Adrenal gland (tissue), 19 donors: ENCODE measurements around the gene PCDHB12. TPM values are rescaled to one million over a fixed set of nuclear protein-coding genes. Genes with fewer than 3 reads are reported as not detected.
"Not testable (repeated sequence)": the region's sequence is repeated elsewhere in the genome, so short reads cannot be mapped to it uniquely, and the experiment has no call there.

Experiments used
- DNase-seq, 7 donors: peaks; one replicate each; pipeline ENCODE4 v3.0.0-alpha.2; 2019 to 2020
- H3K27ac ChIP-seq, 5 donors: fragments of 200-600 bp; sonication (generic) in 4 of 5; 1 replicate in 3 of 5; 2 replicates in 2 of 5; pipeline versions ENCODE4 v1.5.1 to v1.8.0; 2016 to 2020; ENCODE audit warnings: mild to moderate bottlenecking in 1 of 5
- H3K27me3 ChIP-seq: fragments of 200-600 bp; 2 replicates; pipeline ENCODE4 v1.8.0; 2021
- H3K36me3 ChIP-seq, 2 donors: fragments of 200-600 bp; replicated peaks in 1 of 2; 1 replicate in 1 of 2; 2 replicates in 1 of 2; pipeline versions ENCODE4 v1.5.1 to v1.8.0; 2018 to 2022
- H3K4me1 ChIP-seq, 2 donors: fragments of 200-600 bp; replicated peaks in 1 of 2; 1 replicate in 1 of 2; 2 replicates in 1 of 2; pipeline versions ENCODE4 v1.5.1 to v1.8.0; 2018 to 2021
- H3K4me3 ChIP-seq, 4 donors: fragments of 200-600 bp; sonication (generic) in 3 of 4; one replicate each; pipeline ENCODE4 v1.5.1; 2016 to 2018
- H3K9me3 ChIP-seq, 3 donors: fragments of 200-600 bp; sonication (generic) in 1 of 3; replicated peaks in 1 of 3; 1 replicate in 2 of 3; 2 replicates in 1 of 3; pipeline versions ENCODE4 v1.5.1 to v1.8.0; 2016 to 2021
- CTCF ChIP-seq, 6 experiments: fragments of 450-650 bp in 4 of 6; fragments of 200-600 bp in 2 of 6; sonication (generic) in 1 of 6; IDR thresholded peaks; 1 replicate in 5 of 6; 2 replicates in 1 of 6; pipeline versions ENCODE4 v1.5.1 to v1.8.0; 2016 to 2021; ENCODE audit warnings: antibody characterized with exemption in 6 of 6, mild to moderate bottlenecking in 2 of 6, moderate library complexity in 1 of 6
- POLR2A ChIP-seq, 2 donors: fragments of 450-650 bp; IDR thresholded peaks; one replicate each; pipeline ENCODE4 v1.6.1; 2017; ENCODE audit warnings: antibody characterized with exemption in 2 of 2, mild to moderate bottlenecking in 2 of 2, moderate library complexity in 1 of 2
- WGBS, 4 donors: extraction: QIAGEN DNeasy Blood & Tissue Kit in 2 of 4; methylation state at CpG; one replicate each; pipeline versions ENCODE4 v1.1.5 to v1.1.7; 2013 to 2017; 5-methylcytosine and 5-hydroxymethylcytosine counted together
- intact Hi-C, 2 donors: fragments of 100-400 bp; cut with DNase I; formaldehyde crosslinking; loops; one replicate each; pipeline versions ENCODE4 v1.14.1 to v1.15.0; 2022 to 2023
- long read RNA-seq, 10 donors: library from polyadenylated mRNA in 3 of 10; unstranded in 2 of 10; stranded (forward) in 1 of 10; transcript quantifications; one replicate each; pipeline ENCODE4 v2.0.0 and lab custom pipeline, GENCODE V29; 2021 to 2026
- polyA plus RNA-seq, 3 donors: library from polyadenylated mRNA; stranded (reverse); fragments of 200-250 nt in 2 of 3; fragments of 350-450 nt in 1 of 3; fragmentation: Illumina TruSeq in 1 of 3; extraction: RNeasy Lipid Tissue Mini Kit (QIAGEN cat#74804) in 1 of 3; gene quantifications; one replicate each; pipeline ENCODE4 v1.2.3, GENCODE V29; 2013 to 2014
- total RNA-seq, 9 donors: library from RNA; depleted of rRNA in 4 of 9; stranded (reverse); fragments of >200 nt in 4 of 9; fragments of 120-200 nt in 1 of 9; fragmentation: NEBNext Ultra II Directional in 1 of 9; extraction: Animal tissue kit (Norgen Biotek cat#: 25700) in 1 of 9; gene quantifications; one replicate each; pipeline versions ENCODE4 v1.1.0 to v1.2.4, GENCODE V29; 2013 to 2023
- donor health status: healthy with polysubstance abuse.
- donor health status: Bipolar disorder and iron deficiency.
- donor health status: DM: yes; HTN: yes; CAD: no.
- donor health status: DM: no; HTN: no; CAD: no.
- donor health status: DM: no; HTN: no; CAD: no.
- donor health status: DM: yes; HTN: yes; CAD: no.

The PCDHB12 gene
- total RNA-seq: 1 to 10 TPM in 7 of 9 donors, under 1 TPM in 2; 0.50 to 3.4 (median 1.5) TPM
- under 1 TPM; 0.40 to 0.97 (median 0.47) TPM for polyA plus RNA-seq
- long read RNA-seq, donor 1: 0 reads
- long read RNA-seq, donor 2: 0 reads
- long read RNA-seq, donor 3: 0 reads
- long read RNA-seq, donor 4: 0 reads
- long read RNA-seq, donor 5: 0 reads
- long read RNA-seq, donor 6: 0 reads
- long read RNA-seq, donor 7, partial matches to known transcripts: 0 of 1 reads
- long read RNA-seq, donor 7, other reads (novel, unspliced or antisense): 0 of 1 reads
- long read RNA-seq, donor 8: 0 reads
- long read RNA-seq, donor 9: 0 reads
- long read RNA-seq, donor 10: 0 reads

DNA sequence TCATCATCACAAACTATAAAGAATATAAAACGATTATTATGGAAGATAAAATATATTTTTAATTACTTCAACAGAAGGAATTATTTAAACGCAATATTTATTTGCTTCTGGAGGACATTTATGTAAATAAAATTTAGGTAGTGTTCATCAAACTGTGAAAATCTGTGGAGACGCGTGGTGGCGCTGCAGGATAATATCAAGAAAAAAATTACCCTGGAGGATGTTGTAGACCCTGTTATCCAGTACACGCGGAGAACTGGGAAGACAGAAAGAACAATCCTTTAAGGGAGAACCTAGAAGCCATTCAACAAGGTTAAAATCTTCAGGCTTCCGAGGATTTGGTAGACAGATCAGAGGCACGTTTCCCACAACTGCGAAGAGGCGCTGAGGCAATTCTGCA, at the start of gene PCDHB12:
Gene PCDHB12, plus strand, starts transcription at position 242 of the 400 bp plus-strand sequence. CDS start 189 bp downstream, outside the sequence.
- H3K4me3 ChIP-seq: no peak within 1 kb of the TSS
- peaks cover 9% of the 10 kb centered on the region for H3K27me3 ChIP-seq
- peak in 1 of 7 donors; percentile 7 for DNase-seq
- TF ChIP-seq POLR2A (IDR thresholded peaks at IDR 0.05) (no peak), CTCF (IDR thresholded peaks at IDR 0.05) (peak in 4 of 6 experiments; percentile 10 to 29 (median 17))
- H3K9me3 ChIP-seq: no peaks in the 10 kb centered on the region
- no peaks in the 10 kb centered on the region for H3K4me1 ChIP-seq
- WGBS, 4 donors: 15 to 27% (median 19%) methylated on average over 11 of the region's 11 CpGs
- no peaks in the 10 kb centered on the region for H3K36me3 ChIP-seq
- intact Hi-C loops: no loop called here
- no peak within 1 kb of the TSS for H3K27ac ChIP-seq

DNA sequence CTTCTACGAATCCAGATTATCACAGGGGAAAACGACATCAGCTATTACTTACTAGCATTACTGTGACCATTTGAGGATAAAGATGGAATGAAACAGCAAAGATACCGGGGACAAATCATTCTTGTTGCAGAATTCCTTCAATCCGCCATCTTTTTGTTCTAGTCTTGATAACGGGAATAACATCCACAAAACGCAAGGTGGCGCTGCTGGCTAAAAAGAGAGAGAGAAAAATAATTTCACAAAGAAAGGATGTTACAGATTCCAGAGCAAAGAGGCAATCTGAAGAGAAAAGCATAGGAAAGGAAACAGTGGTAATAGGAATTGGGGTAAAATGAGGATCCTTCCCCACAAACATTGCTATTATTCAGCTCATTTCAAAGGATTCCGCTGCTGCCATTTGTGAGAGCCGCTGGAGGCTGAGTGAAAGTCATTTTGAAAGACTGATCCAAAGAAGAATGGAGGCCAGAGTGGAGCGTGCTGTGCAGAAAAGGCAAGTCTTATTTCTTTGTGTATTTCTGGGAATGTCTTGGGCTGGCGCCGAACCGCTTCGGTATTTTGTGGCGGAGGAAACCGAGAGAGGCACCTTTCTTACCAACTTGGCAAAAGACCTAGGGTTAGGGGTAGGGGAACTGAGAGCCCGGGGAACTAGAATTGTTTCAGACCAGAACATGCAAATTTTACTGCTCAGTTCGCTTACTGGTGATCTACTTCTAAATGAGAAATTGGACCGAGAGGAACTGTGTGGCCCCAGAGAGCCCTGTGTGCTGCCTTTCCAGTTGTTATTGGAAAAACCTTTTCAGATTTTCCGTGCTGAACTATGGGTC, 35.9 kb upstream of the PCDHB12 start, which contains the start of gene PCDHB7:
Gene PCDHB7, plus strand, starts transcription at position 264 of the 824 bp plus-strand sequence. Its CDS starts 192 bp downstream, at position 456.
- no peak for TF ChIP-seq POLR2A (IDR thresholded peaks at IDR 0.05)
- TF ChIP-seq CTCF (IDR thresholded peaks at IDR 0.05): peak in 4 of 6 experiments; percentile 10 to 37 (median 31)
- WGBS, 4 donors: 22 to 41% (median 30%) methylated on average over 20 of the region's 20 CpGs
- no peaks in the 10 kb centered on the region for H3K36me3 ChIP-seq
- peaks cover 0 to 12% (median 5%) of the 10 kb centered on the region in 3 donors for H3K9me3 ChIP-seq
- peaks cover 9% of the 10 kb centered on the region for H3K27me3 ChIP-seq
- DNase-seq: peak in 1 of 7 donors; percentile 7
- no peaks in the 10 kb centered on the region for H3K4me1 ChIP-seq
- no peak within 1 kb of the TSS for H3K27ac ChIP-seq
- intact Hi-C loops: no loop called here
- no peak within 1 kb of the TSS for H3K4me3 ChIP-seq

GRCh38 chr5:141174291-141175104, 34.0 kb upstream of the PCDHB12 start:
- H3K36me3 ChIP-seq, H3K27me3 ChIP-seq, H3K27ac ChIP-seq, H3K4me3 ChIP-seq, DNase-seq, H3K4me1 ChIP-seq, intact Hi-C loops: not testable (repeated sequence)
- H3K9me3 ChIP-seq: peaks cover 0 to 12% (median 5%) of the 10 kb centered on the region in 3 donors
- WGBS, 4 donors: 28 to 46% (median 39%) methylated on average over 35 to 79 of the region's 79 CpGs

DNA sequence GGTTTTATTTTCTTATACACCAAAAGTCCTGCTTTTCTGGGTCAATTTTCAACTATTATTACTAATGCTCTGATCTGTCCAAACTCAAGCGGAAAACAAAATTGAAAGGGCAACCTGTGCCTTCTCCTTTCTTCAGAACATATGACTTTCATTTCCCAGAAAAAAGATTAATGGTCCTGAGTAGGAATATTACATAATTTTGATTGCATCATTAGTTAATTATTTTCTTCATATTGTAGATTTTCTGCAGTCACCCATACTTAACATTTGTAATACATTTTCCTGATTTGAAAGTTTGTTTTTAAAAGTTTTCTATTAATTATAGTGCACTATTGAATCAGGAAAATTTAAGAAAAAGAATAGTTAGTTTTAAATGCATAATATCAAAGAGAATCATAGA, 32.6 kb upstream of the PCDHB12 start:
- Histone ChIP-seq H3K4me3 (no peak overlapping the region), H3K27ac (no peak overlapping the region), H3K36me3 (no peaks in the 10 kb centered on the region), H3K9me3 (peaks cover 0 to 12% (median 5%) of the 10 kb centered on the region in 3 donors), H3K27me3 (peaks cover 9% of the 10 kb centered on the region), H3K4me1 (no peaks in the 10 kb centered on the region)
- no peak for DNase-seq
- intact Hi-C loops: no loop called here
- WGBS, 4 donors: 47 to 60% (median 57%) methylated on average over 1 of the region's 1 CpG
- TF ChIP-seq CTCF (IDR thresholded peaks at IDR 0.05) (no peak), POLR2A (IDR thresholded peaks at IDR 0.05) (no peak)

DNA sequence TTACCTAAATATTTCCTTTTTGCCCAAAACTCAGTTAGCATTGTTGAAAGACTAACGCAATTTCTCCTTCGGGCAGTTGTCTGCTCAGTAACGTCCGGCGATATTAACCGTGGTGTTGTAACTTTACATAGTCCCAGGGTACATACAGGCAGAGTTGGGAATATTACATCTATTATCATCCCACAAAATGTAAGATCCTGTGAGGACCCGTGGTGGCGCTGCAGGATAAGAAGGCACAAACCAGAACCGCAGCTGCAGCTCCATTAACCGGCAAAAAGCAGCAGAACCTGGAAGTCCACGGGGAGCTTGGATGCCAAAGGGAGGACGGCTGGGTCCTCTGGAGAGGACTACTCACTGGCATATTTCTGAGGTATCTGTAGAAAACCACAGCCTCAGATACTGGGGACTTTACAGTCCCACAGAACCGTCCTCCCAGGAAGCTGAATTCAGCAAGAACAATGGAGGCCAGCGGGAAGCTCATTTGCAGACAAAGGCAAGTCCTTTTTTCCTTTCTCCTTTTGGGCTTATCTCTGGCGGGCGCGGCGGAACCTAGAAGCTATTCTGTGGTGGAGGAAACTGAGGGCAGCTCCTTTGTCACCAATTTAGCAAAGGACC, 30.8 kb upstream of the PCDHB12 start, which contains the start of gene PCDHB8:
Gene PCDHB8, plus strand, starts transcription at position 214 of the 615 bp plus-strand sequence. Its CDS starts 245 bp downstream, at position 459.
- DNase-seq, H3K27me3 ChIP-seq, intact Hi-C loops: not testable (repeated sequence)

DNA sequence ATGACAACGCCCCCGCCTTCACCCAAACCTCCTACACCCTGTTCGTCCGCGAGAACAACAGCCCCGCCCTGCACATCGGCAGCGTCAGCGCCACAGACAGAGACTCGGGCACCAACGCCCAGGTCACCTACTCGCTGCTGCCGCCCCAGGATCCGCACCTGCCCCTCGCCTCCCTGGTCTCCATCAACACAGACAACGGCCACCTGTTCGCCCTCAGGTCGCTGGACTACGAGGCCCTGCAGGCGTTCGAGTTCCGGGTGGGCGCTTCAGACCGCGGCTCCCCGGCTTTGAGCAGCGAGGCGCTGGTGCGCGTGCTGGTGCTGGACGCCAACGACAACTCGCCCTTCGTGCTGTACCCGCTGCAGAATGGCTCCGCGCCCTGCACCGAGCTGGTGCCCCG, 29.1 kb upstream of the PCDHB12 start:
- H3K4me3 ChIP-seq, H3K27ac ChIP-seq, H3K36me3 ChIP-seq, DNase-seq, intact Hi-C loops, H3K4me1 ChIP-seq, H3K27me3 ChIP-seq: not testable (repeated sequence)
- 22 to 59% (median 39%) methylated on average over 16 to 35 of the region's 39 CpGs for WGBS, 4 donors
- peaks cover 0 to 12% (median 5%) of the 10 kb centered on the region in 3 donors for H3K9me3 ChIP-seq

More for the DNA sequence above, 30.8 kb upstream of the PCDHB12 start, which contains the start of gene PCDHB8:
- WGBS, 4 donors: 22 to 35% (median 27%) methylated on average over 13 to 18 of the region's 18 CpGs
- H3K9me3 ChIP-seq: peaks cover 0 to 12% (median 5%) of the 10 kb centered on the region in 3 donors
- H3K27ac ChIP-seq, H3K36me3 ChIP-seq, H3K4me1 ChIP-seq, H3K4me3 ChIP-seq: not testable (repeated sequence)
